OCI-M2 (cell line): ENCODE measurements around the gene GRIK3.
"Not testable (repeated sequence)": the region's sequence is repeated elsewhere in the genome, so short reads cannot be mapped to it uniquely, and the experiment has no call there.

ENCODE experiments used
- DNase-seq: peaks from one replicate; lab custom pipeline; 2025; ENCODE audit not compliant: unreplicated experiment; lab: John Stamatoyannopoulos, UW

GRIK3 gene

DNA sequence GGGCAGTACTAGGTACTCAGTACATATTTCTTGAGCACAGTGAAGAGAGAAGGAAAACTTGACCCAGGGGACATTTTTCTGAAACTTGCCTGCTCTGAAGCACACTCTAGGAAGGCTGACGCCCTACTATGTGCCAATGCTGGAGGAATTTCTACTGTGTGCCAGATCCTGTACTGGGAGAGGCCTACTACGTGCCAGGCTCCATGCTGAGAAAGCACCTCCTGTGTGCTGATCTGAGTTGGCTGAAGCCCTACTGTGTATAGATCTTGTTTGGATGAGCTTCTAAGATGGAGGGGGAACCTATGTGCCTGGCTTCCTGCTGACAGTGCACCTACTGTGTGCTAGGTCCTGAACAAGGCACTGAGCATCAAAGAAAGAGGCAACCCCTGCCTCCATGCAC lies 86.2 kb downstream of the GRIK3 start:
- no peak for DNase-seq

- DNase-seq: no peak
Observed at GRCh38 chr1:36947384-36947783, 86.9 kb downstream of the GRIK3 start.

DNA sequence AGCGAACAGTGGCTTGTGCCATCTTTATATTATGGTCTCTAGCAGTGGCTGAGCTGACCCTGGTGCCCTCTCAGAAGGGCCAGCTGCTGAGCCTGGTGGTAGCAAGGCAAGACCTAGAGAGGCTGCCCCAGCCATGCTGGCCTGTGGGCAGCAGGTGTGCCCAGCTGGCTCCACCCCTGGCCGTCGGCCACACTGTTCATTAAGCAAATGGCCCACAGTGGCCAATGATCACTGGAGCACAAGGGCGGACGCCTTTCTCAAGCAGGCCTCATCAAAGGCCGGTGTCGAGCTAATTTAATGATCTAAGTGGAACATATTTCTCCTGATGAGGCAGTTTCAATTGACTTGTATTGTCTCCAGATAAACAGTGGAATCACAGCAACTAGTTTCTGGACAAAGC lies 89.4 kb downstream of the GRIK3 start:
- DNase-seq: no peak

DNA sequence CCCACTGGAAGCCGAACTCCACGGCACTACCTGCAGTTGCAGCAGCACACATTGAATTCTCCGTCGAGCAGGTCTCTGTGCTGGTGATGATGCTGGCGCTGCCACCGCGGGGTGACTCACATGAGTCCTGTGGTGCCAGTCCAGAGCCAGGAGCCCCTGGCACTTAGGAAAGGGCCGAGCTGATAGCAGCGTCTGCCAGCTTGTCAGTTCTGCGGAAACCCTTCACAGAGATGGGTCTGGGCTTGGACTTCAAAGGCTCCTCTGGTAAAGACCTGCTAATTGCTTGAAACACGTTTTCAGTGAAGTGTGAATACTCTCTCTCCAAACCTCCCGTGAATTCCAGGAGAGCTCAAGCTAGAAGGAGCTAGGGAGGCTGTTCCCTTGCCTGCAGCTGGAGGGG lies 92.2 kb downstream of the GRIK3 start:
- DNase-seq: no peak

DNA sequence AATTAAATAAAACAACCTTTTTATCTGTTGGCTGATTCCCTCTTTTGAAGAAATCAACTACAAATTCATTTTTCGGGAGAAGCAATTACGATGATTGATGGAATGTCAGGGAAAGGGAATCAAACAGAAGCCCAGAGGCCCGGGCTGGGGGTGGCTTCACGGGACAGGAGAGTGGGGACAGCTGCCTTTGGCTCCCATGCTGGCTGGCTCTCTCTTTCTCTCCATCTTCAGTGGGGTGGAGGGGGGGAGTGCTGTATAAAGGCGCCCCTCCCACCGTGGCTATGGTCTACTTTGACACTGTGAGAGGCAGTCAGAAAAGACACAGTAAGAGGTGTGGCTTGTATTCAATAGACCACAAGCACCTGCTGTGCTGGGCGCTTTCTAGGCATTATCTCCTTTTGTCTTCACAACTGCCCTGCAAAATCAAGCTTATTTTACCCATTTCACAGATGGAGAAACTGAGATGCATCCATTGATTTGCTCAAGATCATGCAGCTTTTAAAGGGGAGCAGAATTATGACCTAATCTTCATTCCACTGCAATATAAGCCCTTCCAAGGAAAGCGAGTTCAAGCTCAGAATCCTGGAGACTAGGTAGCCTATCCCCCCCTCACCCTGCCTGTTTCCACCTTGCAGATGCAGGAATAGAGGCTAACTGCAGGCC lies 92.9 kb downstream of the GRIK3 start:
- DNase-seq: no peak

GRCh38 chr1:36938819-36939218 lies 95.5 kb downstream of the GRIK3 start:
- DNase-seq: no peak

DNA sequence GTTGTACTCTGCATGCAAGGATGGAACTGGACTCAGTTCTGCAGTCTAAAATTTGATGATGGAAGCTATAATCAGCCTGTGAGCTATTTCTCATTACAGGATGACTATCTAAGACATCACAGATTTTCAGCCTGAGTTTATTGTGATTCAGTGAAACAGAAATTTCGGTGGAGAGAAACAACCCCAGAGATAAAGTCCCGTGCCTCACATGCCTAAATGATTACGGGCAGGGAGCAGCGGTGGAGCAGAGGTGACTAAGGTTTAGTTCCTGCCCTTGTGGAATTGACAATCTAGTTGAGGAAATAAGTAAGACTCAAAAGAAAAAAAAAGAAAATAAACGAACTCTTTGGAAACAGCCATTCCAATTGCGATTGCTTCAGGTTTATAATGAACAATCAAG lies 96.9 kb downstream of the GRIK3 start:
- DNase-seq: no peak

DNA sequence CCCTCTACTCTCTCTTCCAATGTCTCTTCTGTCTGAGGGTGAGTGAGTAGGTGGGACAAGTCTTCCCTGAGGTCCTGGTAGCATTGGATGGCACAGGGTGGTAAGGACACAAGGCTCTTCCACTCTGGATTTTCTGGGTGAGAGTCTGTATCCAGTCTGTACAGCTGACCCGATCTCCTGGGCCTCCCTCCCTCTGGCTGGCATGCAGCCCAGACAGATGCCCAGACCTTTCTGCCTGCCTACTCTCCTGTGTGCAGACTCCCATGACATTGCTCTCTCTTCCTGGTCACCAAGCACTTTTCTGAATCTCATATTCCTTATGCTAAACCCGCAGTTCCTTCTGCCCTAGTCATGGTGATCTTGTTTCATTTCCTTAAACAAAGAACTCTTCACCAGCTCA lies 100.3 kb downstream of the GRIK3 start:
- DNase-seq: no peak

- DNase-seq: no peak
Observed at GRCh38 chr1:36927826-36928225, 106.5 kb downstream of the GRIK3 start.

DNA sequence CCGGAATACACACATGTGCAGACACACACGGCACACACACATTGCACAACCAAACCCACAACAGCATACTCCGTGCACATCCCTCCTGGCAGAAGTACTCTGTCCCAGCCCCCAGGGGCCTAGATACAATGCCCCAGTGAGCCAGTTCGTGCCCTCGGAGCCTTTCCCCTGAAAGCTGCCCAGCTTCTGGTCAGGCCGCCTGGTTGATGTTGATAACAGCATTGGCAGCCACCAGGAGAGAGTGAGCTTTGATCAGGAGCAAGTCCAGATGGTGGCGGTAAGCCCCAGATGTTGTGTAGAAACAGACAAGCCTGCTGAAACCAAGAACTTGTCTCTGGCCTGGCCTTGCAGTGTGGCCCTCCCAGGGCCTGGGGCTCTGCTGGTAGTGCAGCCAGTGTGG lies 109.1 kb downstream of the GRIK3 start:
- no peak for DNase-seq

DNA sequence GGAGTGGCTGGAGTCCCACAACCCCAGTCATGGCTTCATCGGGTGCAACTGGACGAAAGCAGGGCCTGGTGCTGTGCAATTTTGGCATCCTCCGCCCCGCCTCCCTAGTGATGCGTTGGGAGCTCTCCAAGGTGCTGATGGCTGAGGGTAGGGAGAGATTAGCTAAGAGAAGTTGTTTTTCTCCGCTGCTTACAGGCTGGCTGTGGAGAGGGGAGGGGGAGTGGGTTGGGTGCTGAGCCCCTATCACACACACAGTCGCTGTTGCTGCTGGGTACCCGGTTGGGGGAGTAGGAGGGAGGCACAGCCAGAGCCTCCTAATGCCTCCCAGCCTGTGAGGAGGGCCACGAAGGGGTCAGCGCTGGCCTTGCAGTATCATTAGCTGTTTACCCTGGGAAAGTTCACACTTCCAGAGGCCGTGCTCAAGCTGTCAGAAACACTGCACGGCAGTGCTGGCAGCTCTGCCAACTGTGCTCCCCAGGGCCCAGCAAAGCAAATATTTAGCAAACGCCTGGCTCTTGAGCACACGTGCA lies 110.0 kb downstream of the GRIK3 start:
- no peak for DNase-seq

DNA sequence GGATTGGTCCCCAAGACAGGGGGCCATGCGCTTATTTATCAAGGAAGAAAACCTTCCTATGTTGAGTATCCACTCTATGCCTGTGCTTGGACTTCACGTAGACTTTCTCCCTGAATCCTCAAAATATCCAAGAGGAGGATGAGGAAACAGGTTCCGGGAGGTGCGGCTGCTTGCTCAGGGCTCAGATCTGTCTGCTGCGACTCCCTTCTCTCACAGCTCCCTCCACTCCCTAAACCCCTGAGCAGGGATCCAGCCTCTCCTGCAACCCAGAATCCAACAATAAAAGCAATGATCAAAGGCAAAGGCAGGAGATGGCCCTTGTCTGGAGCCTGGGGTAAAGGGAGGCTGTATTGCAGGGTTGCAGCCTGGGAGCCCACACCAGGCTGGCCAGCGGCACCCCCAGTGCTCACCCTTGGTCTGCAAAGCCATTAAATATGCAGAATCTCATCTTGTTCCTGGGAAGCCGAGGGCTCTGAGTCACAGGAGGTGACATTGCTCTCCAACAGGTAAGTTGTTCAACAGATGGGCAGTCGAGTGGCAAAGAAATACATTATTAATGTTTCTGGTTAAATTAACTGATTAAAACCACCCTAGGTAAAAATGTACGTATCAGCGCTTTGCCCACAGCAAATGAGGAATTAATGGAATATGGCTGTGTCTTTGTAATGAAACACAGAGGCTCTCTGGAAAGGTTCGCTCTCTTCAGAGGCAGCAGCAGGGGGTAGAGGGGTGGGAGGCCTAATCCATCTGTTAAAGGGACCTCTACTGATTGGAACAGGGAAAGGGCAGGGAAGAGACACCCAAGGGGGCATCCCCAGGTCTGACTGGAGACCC lies 111.5 kb downstream of the GRIK3 start:
- DNase-seq: no peak

DNA sequence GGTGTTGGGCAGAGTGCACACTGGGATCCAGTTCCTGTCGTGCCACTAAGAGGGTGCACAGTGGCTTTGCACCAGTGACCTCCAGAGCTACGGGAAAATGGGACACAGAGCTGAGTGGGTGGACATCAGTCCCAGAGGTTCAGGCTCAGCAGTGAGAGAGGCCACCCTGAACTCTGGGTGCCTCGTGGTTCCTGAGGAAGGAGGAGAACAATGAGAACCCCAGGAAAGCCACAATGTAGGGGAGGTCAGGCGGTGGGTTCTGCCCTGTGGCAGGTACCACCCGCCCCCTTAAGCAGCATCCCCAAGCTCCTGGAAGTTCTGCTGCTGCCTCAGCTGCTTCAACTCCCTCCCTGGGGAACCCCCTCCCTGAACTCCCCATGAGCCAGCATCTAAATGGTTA lies 112.2 kb downstream of the GRIK3 start:
- DNase-seq: no peak

GRCh38 chr1:36920801-36921405 lies 113.4 kb downstream of the GRIK3 start:
- no peak for DNase-seq

DNA sequence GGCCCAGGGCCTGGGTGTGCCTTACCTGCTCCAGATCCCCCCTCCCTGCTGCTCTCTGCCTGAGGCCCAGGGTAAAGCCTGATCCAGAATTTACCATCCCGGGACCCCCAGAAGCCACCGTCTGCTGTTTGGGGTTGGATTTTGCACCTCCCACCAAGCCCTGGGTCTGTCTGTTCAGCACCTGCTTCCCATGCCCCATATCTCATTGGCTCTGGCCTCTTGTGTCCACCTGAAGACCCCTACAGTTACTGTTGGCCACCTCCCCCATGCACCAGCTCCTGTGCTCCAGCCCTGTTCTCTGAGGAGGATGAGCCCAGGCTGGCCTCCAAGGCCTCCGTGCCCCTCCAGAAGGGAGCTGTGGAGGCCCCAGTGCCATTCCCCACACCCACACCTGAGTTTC lies 113.9 kb downstream of the GRIK3 start:
- no peak for DNase-seq

- no peak for DNase-seq
Observed at GRCh38 chr1:36919491-36920145, 114.7 kb downstream of the GRIK3 start.

GRCh38 chr1:36918604-36919003 lies 115.7 kb downstream of the GRIK3 start:
- DNase-seq: no peak

GRCh38 chr1:36916542-36916941 lies 117.8 kb downstream of the GRIK3 start:
- not testable (repeated sequence) for DNase-seq

GRCh38 chr1:36913484-36914060 lies 120.7 kb downstream of the GRIK3 start:
- DNase-seq: no peak

DNA sequence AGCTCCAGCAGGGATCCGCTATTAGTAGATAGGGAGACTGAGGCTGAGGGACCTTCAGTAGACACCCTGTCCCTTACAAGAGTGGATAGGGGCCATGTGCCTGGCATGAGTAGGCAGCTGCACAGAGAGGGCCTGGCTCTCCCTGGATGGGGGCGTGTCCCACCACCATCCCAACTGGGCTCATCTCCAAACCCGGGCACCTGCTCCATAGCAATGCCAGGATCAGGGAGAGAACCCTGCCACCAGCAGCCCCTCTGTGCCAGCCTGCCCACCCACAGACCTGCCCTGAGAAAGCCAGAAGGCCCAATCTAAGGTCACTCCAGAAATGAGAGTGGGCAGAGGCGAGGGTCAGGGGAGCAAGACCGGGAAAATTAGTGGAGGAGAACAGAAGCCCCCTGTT lies 121.3 kb downstream of the GRIK3 start:
- DNase-seq: no peak

DNA sequence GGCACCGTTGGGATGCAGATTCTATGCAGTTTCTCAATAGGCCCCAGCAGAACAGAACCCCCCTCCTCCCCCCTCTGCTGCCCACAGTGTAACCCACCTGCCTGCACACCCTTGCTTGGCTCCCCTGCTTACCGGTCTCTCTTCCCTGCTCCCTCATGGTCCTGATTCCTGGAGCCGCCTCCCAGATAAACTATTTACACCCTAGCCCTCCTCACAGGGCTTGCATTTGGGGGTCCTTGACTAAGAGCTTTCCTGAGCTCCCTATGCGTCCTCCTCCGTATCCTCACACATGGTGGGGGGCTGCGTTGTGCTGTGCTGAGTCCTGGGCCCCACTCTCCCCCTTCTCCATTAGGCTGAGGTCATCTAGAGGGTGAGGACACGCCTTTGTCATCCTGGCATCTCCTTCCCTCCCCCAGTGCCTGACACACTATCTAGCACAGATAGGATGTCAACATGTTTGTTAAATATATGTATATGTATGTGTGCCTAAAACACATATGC lies 121.9 kb downstream of the GRIK3 start:
- DNase-seq: no peak
